ENCODE measurements around the gene CDCA4.

DNA sequence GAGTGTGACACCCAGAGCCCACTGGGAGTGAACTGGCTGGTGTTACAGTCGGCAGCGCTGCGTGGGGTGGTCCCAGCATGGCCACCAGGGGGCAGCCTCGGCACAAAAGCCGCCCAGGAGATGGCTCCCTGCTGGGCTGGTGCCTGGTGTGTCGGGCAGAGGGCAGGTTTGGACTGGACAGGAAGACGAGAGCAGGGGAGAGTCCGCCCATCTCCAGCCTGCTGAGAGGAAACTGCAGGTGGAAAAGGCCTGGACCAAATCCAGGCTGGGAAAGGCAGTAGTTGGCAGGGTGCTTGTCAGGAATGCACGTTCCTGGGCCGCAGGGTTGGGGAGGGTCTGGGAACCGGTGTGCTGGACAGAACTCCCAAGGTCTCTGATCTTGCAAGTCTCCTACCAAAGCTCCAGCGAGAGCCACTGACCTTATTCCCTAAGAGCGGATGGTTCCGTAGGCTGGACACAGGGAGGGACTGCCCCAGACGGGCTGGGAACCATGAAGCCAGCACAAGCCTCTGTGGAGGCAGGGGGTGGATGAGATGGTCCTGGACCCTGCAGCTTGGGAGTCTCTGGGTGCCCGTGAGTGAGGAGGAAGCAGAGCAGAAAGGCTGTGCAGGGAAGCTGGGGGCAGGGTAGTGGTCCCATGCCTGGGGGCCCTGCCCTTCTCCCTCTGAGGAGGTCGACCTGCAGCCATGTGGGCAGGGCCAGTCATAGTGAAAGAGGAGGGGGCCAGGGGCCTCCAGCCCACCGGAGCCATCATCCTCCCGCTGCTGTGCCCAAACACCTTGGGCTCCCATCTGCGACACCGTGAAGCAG lies 44.5 kb downstream of the CDCA4 start:
- TF ChIP-seq, protein P1, sequence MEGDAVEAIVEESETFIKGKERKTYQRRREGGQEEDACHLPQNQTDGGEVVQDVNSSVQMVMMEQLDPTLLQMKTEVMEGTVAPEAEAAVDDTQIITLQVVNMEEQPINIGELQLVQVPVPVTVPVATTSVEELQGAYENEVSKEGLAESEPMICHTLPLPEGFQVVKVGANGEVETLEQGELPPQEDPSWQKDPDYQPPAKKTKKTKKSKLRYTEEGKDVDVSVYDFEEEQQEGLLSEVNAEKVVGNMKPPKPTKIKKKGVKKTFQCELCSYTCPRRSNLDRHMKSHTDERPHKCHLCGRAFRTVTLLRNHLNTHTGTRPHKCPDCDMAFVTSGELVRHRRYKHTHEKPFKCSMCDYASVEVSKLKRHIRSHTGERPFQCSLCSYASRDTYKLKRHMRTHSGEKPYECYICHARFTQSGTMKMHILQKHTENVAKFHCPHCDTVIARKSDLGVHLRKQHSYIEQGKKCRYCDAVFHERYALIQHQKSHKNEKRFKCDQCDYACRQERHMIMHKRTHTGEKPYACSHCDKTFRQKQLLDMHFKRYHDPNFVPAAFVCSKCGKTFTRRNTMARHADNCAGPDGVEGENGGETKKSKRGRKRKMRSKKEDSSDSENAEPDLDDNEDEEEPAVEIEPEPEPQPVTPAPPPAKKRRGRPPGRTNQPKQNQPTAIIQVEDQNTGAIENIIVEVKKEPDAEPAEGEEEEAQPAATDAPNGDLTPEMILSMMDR (IDR thresholded peaks at IDR 0.05): peak; percentile 85 to 98 (median 97)
- no peak for TF ChIP-seq POLR2A (IDR thresholded peaks at IDR 0.05)

Measured in esophagus squamous epithelium (tissue), 4 donors.